Transverse colon (tissue), 3 donors: ENCODE results near the gene HYAL3.

Experiments
- EP300 ChIP-seq: sonication (generic); formaldehyde crosslinking; IDR thresholded peaks from one replicate; pipeline ENCODE4 v1.6.1; 2017; ENCODE audit warnings: antibody characterized with exemption, low read depth
- POLR2AphosphoS5 ChIP-seq, 3 donors: sonication (generic); formaldehyde crosslinking; IDR thresholded peaks; one replicate each; pipeline ENCODE4 v1.6.1; 2016; ENCODE audit warnings: antibody characterized with exemption in 3 of 3

GRCh38 chr3:50317300-50317699 is 18.1 kb upstream of the HYAL3 start:
- TF ChIP-seq EP300: no peak
- TF ChIP-seq POLR2AphosphoS5 (IDR thresholded peaks at IDR 0.05): no peak
